NCI-H748 (cell line): ENCODE measurements around the gene CPED1.
"Not testable (repeated sequence)": the region's sequence is repeated elsewhere in the genome, so short reads cannot be mapped to it uniquely, and the experiment has no call there.

Source experiments
- DNase-seq: peaks from one replicate; lab custom pipeline; 2025; ENCODE audit not compliant: unreplicated experiment; lab: John Stamatoyannopoulos, UW

The CPED1 gene

DNA sequence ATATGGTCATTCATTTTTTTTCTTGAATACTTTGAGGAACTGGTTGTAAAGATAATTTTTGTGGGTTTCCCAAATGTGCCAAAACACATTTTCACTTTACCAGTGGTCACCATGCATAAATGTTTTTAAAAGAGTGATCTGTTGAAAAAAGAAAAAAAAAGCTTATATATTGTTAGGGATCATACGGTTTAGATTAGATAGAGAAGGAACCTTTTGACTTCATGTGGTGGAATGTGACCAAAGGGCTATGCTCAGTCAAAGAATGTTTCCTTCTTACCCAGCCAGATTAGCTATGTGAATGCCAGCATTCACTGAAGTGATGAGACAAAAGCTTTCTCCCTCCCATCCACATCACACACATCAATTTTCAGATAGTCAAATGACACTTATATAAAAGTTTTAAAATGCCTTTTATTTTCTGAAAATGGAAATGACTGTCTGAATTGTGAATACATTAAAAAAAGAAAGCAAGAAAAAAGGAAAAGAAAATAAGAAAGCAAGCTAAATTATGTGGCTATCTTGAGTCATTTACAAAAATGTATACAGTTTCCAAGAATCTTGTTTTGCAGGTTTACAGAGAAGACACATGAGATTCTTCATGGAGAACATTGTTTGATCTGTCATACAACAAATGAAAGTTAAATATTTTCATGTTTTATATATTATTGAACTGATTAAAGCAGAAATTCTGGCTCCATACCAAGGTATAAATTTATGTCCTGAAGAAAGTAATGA lies 8.6 kb upstream of the CPED1 start:
- no peak for DNase-seq

DNA sequence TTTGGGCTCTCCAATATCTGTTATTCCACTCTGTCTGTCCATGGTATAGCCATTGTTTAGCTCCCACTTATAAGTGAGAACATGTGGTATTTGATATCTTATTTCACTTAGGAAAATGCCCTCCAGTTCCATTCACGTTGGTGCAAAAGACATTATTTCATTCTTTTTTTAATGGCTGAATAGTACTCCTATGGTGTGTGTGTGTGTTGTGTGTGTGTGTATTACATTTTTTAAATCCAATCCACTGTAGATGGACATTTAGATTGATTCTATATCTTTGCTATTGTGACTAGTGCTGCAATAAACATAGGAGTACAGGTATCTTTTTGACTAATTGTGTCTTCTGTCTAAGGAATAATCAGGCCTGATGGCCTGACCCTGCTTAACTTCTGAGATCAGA lies 7.4 kb upstream of the CPED1 start:
- DNase-seq = no peak

DNA sequence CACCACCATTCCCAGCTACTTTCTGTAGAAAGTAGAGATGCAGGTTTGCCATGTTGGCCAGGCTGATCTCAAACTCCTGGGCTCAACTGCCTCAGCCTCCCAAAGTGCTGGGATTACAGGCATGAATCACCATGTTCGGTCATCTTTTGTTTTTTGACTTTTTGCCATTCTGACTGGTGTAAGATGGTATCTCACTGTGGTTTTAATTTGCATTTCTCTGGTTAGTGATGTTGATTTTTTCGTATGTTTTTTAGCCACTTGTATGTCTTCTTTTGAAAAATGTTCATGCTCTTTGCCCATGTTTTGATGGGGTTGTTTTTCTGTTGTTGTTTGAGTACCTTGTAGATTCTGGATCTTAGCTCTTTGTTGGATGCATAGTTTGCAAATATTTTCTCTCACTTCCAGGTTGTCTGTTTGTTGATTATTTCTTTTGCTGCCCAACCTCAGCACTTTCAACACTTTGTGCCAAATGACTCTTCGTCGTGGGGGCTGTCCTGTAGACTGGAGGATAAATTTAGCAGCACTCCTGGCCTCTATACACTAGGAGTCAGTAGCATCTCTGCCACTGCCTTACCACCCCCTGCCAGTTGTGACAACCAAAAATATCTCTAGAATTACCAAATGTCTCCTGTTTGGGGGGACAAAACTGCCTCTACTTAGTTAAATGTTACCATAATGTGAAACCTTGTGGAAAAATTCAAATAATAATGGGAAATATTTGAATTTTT lies 6.5 kb upstream of the CPED1 start:
- DNase-seq = no peak

DNA sequence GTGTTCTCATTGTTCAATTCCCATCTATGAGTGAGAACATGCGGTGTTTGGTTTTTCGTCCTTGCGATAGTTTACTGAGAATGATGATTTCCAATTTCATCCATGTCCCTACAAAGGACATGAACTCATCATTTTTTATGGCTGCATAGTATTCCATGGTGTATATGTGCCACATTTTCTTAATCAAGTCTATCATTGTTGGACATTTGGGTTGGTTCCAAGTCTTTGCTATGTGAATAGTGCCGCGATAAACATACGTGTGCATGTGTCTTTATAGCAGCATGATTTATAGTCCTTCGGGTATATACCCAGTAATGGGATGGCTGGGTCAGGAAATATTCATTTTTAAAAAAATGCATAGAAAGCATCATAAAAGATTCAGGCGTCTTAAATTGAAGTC lies 4.9 kb upstream of the CPED1 start:
- not testable (repeated sequence) for DNase-seq

DNA sequence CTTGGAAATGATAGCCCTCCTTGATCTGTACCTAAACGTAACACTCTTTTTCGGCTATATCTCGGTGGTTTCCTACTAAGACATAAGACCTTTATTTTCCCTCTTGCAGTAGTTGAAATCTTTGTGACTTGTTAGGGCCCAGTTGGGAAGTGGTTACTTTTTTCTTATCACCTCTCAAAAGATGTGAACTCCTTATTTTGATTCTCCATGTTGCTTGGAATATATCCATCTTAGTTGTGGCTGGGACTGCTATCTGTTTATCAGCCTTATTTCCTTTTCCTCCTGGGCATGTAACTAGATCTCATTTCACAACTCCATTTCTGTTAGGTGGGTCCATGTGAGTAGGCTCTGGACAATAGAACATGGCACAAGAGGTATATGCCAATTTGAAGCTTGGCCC lies 4.1 kb upstream of the CPED1 start:
- no peak for DNase-seq

DNA sequence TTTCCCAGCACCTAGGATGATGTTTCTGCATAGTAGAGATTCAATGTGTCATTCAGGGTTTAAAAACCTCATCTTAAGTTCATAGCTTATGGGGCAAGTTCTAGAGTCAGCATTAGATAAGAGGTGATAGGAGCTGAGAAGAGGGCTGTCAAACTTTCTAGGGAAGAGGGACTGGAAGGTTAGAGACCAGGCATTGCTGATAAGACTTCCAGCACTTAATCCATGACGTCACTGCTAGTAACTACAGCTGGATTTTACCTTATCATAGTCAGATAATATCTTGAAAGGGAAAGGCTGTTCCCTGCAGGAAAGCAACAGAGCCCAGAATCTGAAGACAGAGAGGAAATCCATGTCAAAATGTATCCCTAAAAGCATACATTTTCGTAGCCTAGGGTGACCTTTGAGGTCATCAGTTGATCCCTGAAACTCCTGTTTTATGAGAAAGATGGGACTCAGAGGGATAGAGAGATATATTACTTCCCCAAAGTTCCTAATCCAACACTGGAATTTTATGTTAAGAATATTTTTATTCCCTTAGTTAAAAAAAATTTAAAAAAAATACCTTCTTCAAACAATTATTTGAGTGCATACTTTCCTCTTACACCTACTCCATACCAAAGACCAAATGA lies 3.3 kb upstream of the CPED1 start:
- DNase-seq = no peak

DNA sequence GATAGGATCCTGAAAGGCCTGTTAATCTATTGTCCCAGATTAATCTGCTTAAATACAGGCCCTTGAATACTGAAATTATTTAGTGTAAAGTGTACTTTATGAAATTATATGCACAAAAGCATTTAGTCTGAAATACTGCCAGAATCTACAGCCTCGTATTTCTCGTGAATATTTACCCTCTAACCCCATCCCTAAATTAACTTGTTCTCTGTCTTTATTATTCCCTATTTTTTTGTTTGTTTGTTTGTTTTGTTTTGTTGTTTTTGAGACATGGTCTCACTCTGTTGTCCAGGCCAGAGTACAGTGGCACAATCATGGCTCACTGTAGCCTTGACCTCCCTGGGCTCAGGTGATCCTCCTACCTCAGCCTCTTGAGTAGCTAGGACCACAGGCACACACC lies 2.7 kb upstream of the CPED1 start:
- DNase-seq = no peak

DNA sequence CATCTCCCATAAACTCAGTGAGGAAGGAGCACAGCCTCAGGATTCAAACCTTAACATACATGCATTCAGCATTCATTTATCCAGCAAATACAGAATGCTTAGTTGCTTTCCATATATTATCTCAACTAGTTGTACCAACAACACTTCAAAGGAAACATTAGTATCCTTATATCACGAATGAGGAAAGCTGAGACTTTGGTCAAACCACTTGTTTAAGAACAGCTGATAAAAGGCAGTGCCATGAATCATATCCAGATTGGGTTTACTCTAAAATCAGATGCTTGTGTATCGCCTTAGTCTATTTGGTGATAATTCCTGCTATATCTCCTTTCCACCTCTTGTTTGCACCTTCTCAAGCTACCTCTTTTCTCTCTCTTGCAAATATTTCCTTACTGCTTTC lies 1.9 kb upstream of the CPED1 start:
- no peak for DNase-seq

DNA sequence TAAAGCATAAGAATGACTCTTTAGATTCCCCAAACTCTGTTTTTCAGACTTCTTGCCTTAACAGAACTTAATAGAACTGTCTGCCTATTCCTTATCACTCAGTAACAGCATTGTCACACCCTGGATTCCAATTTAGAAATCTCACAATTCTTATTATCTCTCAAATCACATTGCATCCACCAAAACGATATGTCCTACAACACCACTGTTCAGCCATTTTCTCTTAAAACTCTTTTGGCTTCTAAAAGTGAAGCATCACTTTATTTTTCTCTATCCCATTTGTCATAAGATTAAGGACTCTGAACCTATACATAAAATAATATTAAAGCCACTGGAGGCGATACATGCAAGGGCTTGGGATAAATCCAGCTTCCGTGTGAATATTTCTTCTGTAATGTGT lies 1.2 kb upstream of the CPED1 start:
- DNase-seq = no peak

DNA sequence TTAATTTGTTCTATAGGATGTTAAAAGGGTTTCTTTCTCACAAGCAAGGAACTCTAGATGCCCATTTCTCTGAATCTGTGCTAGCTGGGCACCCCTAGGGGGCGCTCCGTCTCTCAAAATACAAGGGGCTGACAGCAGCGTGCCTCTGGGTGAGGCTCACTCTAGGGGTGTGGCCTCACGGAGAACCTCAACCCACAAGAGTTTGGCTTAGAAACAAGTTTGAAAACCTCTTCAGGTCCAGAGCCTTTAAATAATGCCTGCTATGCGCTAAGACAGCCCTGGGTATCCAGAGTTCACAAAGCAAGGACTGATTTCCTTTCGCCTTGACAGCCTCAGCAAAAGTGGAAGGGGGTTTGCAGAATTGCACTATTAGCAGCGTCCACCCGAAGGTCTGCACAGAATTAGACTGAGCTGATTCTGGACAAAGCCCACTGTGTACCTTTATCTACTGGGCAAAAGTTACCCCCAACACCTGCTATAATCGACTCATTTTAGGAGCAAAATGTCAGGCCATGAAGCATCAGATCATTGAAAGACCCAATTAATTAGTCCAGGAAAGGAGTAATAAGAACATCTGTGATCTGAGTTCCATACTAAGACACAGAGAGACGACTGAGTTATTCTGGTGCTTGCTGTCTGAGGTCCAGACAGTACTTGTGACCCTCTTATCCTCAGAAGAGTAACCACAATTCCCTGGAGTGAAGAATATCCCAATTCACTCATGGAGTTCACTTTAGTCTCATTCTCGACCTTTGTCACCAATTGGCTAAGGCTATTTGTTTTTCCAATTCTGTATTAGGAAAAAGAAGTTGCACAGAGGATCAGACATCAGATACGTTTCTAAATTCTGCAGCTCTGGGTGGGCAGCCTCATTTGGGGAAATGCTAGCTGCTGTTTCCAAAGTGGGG lies 574 bp upstream of the CPED1 start:
- peak; percentile 85 for DNase-seq

DNA sequence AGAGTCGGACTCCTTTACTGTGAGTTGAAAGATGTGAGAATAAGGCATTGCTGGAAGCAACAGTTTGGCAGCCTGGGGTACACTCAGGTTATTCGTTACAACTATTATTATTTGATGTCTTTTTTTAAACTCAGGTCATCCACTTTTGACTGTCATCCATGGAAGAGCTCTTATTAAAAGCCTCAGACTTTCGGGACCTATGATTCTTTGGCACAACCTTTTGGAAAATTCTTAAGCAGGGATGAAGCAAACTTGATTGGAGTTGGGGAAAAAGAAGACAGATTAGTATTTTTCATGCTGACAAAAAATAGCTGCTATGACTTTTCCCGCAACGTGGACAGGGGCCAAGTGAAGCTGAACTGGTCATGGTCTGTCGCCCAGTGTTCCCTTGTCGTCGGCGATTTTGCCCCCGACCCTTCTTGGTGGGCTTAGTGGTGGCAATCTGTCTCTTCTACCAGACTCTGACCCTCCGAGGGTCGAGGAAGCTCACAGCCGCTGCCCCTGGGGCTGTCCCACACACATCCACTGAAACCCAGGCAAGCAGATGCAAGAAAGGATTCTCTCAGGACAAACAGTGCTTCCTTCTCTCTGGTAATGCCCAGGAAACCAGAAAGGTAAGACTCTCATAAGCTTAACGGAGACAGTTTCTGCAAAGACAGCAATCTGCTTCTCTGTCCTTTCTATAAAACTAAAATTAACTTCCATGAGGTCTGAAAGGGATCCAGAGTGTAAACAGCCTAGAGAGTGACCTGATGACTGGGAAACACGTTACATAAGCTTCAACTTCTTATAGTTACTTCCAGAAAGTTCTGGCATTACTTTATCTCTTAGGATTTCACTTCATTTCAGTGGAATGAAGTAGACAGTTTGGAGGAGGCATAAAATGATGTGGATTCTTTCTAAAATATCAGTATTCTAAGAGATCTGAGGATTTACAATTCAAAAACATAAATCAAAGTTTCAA lies 1.0 kb downstream of the CPED1 start:
- no peak for DNase-seq

DNA sequence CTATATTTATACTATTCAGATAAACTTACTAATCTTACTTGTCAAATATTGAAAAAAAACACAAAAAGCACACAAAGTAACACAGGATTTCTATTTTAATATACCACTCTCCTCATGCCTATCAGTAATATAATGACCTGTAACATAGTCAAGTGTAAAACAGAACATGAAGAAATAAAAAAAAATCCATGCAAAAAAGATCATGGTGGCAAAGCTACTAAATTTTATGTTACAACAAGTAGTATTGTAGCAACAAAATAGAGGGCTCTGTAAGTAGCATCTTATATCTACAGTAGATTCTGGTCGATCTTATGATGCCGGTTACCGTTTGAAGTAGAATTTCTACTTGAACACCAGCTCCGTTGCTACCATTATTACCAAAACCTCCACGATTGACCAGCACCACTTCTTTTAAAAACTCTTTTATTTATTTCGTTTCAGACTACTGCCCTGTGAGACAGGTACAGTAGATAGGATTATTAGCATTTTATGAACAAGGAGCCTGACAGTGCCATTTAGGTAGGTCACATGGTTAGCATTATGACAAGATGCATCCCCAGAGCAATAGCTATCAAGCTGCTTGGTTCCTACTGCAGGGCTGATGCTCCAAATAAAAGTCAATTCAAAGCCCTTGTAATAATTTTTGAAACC lies 2.1 kb downstream of the CPED1 start:
- no peak for DNase-seq

DNA sequence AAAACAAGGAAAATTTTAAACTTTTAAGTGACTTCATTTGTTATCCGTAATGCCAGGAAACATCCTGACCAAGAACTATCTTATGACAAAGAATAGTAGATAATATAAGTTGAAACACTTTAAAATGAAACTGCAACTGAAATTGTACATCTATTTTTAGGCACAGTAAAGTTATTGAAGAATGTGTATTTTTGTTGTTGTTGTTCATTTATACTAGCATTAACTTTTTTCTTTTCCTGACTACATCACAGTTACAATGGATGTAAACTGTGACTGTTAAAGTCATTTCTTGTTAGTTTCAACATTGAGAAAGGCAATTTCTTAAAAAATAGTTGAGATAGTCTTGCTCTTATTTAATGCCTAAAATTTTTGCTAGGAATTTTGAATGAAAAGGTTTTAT lies 2.6 kb downstream of the CPED1 start:
- no peak for DNase-seq

DNA sequence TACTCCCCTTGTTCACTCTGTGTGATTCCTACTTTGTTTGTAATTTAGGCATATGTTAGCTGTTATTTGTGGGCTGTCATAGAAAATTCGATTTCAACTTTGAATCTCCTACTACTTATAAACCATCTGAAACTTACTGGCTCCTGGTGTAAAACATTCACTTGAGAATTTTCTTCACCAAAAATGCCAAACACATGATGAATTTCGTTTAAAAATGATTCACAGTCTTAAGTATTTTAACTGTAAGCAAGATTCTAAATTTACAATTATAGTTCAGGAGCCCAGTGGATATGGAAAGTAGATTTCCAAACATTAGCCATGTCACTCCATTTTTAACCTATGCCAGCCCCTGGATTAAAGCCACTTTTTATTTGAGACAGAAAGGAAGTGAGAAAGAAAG lies 3.1 kb downstream of the CPED1 start:
- DNase-seq = no peak

DNA sequence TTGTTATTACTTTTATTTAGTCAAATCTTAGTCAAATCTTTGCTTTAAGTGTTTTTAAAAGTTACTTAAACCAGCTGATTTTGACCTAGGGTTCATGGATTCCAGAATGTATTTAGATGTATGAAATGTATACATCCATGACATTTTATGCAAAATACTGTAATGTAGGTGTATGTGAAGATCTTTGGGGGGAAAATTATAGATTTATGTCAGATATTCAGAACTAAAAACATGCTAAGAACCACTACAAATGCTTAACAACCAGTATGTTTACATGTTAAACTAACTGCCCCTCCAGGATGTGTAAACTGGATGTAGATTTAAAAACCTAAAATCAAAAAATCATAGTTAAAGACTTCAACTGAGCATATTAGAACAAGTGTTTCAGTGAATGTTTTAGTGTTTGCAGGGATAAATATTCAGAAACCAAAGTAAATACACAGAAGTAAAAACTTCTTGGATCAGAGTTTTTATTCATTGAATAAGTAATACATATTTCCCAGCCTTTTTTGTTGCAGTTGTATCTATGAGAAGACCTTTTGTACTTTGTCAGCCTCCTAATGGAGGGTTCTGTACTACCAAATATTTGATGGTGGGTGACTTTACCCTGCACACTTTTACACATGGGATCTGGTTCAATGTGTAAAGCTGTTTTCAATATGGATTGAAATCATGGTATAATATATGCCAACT lies 3.9 kb downstream of the CPED1 start:
- no peak for DNase-seq

DNA sequence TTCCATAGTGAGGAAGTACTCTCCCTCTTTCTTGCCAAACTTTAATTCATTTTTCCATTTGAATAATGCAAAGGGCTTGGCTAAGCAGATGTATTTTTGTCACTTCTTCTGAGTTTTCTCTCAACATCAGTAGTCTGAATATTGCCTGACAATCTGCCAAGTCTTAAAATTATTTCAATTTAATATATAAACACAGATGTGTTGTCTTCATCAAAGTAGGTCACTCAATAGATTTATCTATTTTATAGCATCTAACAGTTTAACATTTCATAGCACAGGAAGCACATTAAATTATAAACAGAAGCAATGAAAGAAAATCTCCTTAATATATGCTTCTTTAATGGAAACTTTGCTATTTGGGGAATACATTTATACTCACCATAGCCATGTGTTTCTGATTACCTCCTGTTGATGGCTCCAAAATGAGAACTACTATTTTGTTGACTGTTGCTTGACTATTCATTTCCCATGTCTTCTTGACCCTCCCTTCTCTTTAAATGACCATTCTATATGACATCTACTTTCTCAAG lies 4.5 kb downstream of the CPED1 start:
- DNase-seq = no peak

DNA sequence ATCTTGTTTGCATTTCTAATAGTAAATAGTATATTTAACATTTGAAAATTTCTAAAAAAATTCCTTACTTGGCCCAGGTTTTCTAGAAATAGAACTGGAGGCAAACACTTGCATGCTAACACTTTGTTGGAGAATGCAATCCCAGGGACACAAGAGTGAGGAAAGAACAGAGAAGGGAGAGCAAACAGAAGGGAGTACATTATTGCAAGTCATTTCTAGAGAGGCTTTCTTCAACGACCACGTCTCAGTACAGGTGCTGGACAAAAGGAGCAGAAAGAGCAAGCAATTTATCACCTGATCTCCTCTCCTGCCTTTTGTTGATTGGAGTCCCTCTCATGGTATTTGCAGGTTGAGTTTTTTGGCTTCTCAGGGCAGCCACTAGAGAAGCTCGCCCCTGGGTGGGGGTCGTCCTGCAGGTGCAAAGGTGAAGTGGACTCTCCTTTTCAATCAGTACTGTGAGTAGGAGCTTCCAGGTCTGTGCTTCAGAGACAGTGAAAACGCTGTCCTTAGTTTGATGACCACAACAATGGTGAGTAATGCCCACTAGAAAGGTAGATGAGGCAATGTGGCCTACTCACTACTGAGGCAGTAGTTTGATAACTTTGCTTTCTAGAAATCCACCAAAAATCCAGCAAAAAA lies 5.2 kb downstream of the CPED1 start:
- DNase-seq = no peak
